Mesenteric fat pad (tissue), 1 donor: ENCODE data around the gene SRSF1. TPM values are rescaled to one million over a fixed set of nuclear protein-coding genes. Genes with fewer than 3 reads are reported as not detected.
"Not testable (repeated sequence)": the region's sequence is repeated elsewhere in the genome, so short reads cannot be mapped to it uniquely, and the experiment has no call there.

Experiments used
- DNase-seq: peaks from one replicate; pipeline ENCODE4 v3.0.0-alpha.2; 2020; ENCODE audit warnings: low spot score
- total RNA-seq: library from RNA; stranded (reverse); fragmentation: NEBNext Ultra II Directional; extraction: Animal tissue kit (Norgen Biotek cat#: 25700); gene quantifications from one replicate; pipeline ENCODE4 v1.2.1, GENCODE V29; 2021
- donor health status: DM: yes; HTN: yes; CAD: no.

The SRSF1 gene
- total RNA-seq, 1 donor from 2014 or later = 167 TPM

GRCh38 chr17:57991537-57991936 is 15.5 kb downstream of the SRSF1 start:
- no peak for DNase-seq

DNA sequence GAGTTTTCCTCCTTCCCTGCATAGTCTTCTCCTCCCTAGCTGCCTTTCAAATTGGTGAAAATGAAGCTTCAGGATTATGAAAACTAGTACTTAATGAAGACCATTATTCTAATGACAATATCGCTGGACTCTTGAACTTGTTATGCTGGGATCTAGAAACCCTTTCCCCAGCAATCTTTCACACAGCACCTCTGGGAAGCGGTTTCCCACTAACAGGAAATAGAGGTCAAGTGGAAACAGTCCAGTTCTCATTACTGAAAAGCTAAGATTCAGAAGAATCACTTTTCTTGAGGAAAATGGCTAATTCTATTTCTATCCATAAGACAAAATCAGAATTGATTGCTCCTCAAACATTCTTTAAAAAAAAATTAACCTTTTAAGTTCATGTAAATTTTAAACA is 17.0 kb downstream of the SRSF1 start:
- DNase-seq = no peak

DNA sequence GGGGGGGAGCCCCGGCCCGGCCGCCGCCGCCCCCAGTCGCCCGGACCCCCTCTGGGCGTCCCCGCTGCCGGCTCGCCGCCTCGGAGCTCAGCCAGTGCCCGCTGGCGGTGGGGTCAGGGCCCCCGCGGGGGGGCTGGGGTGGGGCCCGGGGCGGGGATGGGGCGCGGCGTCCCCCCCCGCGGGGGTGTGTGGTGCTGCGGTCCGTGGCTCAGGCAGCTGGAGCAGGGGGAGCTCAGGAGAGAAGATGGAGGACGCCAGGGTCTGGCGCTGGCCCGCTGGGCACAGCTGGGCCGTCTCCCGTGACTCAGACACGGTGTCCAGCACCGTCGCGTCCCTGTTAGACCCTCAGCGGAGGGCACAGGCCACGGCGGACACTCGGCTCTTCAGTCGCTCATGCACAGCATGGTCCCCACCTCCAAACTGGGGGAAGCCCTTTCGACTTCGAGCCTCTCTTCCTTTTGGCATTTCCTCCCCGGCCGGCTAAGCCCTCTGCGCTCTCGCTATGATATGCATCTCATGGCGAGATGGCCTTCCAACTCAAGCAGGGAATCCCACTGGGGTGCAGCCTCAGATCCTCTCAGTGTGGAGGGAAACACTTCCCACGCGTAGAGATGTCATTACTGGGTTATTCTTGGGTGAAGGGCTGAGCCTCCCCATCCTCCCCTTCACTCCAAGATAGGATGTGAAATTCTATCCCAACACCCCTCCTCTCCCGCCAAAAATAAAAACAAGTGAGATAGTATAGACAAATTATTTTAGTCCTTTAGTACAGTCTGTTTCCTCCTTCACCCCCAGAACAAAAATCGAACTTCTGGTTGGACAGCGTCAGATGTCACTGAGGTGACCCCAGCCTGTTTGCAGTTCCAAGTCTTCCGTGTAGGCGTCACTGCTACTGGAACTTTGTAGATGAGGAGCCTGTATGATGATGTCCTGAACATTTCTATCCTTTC is 18.5 kb downstream of the SRSF1 start:
- no peak for DNase-seq

DNA sequence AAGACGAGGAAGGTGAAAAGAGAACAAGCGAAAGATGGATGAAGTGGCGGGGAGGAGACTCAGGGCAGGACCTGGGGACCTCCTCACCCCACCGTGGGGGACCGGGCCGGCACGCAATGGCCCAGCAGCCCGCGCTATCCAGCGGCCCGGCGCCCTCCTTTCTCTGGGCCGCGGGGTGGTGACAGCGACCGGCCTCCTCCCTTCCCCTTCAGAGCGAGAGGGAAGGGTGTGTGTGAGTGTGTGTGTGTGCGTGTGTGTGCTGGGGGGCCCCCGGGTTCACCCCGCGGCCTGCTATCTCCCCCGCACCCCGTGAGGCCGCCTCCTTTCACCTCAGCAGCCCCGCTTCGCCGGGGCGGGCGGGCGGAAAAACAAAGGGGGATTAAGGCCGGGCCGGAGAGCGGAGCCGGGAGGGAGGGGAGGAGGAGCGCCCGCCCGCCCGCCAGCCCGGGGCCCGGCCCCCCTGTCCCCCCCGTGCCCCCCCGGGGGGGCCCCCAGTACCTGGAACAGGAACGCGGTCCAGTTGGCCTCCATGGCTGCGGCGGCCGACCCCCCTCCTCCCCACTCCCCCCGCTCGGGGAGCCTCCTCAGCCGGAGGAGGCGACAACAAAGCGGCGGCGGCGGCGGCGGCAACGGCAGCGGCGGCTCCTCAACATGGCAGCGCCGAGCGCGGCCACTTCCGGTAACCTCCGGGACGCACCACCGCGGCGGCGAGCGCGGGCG is 19.3 kb downstream of the SRSF1 start, which contains the start of gene VEZF1:
Gene VEZF1 (minus strand): TSS at position 674 of the 720 bp plus-strand sequence. CDS start 143 bp downstream, at position 531.
- DNase-seq = no peak

DNA sequence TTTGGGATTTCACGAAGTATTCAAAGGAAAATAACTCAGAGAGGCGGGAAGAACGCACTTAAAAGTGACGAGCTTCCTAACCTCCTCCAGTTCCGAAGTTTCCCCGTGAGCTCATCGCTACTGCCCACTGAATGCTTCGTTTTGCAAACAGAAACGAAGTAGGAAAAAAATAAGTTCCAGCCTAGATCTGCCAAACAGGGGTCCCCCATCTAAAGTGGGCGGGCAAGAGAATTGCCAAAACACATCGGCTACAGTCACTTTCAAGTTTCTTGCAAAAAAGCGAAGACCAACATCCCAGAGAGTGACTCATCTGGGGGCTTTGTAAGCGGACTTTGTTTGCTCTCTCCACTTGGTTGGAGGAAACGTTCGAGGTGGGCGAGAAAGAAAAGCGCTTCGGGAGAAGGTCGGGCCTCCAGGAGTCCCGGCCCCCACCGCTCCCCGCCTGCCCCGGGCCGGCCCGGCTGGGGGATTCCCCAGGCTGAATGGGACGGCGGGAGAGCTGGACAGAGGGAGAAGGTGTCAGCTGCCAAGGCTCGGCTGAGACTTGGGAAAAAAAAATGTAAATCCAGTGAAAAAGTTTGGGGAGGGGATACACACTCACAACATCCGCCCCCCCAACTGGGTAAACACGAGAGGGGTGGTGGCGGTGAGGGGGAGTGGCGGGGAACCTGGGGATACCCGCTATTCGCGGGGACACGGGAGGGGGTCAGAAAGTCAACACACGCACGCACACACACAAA is 20.0 kb downstream of the SRSF1 start:
- no peak for DNase-seq

- no peak for DNase-seq
These were observed 21.4 kb downstream of the SRSF1 start for GRCh38 chr17:57985675-57985974.

- no peak for DNase-seq
These were observed 21.9 kb downstream of the SRSF1 start for GRCh38 chr17:57984936-57985674.

DNA sequence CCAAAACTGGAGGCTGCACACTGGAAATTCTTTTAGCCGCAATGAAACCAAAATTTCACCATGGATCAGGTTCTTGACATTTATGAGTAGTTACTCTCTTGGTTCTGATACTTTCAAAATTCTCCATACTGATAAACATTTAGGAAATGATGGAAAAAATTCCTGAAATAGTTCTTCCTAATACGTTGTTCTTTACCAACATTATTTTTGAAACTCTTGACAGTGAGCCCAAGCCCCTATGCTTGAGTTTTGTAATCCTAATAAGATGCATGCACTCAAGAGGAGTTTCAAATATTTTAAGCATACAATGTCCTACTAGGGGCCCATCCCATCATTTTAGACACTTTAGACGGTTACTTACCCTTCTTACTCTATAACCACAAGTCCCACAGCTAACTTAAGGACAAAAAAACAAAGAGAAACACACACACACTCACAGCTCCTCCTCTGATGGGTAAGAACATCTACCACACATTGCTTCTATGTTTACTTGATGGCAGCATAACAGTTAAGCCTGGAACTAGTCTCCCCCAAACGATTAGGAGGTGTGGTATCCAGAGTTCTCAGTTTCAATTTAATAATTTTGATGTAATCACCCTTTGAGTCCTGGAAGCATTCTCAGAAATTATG is 22.7 kb downstream of the SRSF1 start:
- no peak for DNase-seq

- no peak for DNase-seq
These were observed 23.6 kb downstream of the SRSF1 start for GRCh38 chr17:57983446-57983845.

DNA sequence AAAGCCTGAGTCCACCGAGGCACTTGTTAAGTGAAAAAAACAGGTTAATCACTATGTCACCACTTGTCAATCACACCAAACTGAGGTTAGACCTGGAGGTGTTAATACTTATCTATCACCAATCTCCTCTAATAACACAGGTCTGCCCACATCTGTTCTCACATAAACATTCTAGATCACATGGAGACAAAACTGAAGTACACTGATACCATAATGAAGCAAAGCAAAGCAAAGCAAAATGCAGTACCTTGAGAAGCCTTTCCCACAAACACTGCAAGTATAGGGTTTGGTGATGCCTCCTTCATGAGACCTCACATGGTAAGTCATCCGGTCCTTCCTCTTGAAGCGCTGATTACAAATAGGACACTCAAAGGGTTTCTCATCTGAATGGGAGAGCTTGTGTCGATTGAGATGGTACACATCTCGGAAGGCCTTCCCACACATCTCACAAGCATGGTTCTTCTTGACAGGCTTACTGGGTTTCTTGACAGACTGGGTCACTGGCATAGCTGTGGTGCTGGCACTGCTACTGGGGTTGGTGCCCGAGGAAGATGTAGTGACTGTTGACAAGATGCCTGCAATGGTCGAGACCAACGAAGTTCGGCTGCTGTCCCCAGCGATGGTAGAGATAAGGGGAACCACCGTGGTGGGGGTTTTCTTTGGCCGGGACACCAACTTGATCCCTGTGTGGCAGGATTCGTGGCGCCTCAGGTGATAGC is 24.4 kb downstream of the SRSF1 start:
- DNase-seq = no peak

DNA sequence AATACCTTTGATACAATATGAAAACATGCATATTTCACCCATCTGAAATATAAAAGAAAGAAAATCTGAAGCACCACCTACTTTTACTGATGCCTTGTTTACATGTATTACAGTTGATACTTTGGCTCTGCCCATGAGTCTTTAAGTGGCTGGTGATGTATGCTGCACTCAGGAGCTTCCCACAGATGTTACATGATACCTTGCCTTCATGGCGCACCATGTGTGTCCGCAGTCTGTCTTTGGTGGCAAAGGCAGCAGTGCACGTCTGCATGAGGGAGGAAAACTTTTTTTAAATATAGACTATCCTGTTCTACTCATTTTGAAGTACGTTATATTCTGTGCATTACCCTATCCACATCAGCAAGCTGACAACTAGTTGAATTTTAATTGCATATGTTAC is 26.5 kb downstream of the SRSF1 start:
- no peak for DNase-seq

GRCh38 chr17:57979076-57979475 is 28.0 kb downstream of the SRSF1 start:
- no peak for DNase-seq

- no peak for DNase-seq
These were observed 30.5 kb downstream of the SRSF1 start for GRCh38 chr17:57976594-57976993.

- no peak for DNase-seq
These were observed 32.0 kb downstream of the SRSF1 start for GRCh38 chr17:57975044-57975443.

DNA sequence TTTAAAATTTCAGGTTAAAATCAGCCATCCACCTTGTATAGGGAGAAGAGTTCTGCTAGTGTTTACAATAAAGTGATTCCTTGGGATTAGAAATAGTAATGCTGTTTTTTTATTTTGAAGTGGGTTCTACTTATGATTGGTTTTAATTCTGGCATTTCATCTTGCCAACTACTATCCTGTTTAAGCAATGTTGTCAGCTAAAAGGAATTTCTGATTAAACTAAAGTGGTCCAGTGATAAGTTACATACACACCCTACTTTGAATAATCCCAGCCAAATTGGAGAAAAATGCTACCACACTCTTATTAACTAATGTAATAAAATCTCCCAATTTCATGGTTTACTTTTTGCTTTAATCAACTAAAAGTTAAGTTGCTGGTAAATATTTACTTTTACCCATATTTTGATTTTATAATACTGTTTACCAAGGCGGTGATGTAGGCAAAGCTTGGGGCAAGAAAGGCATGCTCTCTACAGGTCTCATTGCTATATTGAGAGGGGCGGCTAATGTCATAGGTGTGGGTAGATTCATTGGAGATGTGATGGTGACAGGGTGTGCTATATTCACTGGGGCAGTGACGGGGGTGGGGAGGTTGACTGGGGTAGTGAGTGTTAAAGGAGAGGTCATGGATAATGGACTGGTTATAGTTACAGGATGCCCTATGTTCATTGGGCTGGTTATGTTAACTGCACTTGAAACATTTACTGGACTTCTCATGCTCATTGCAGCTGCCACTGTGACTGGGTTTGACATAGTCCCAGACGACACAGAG is 32.8 kb downstream of the SRSF1 start:
- DNase-seq = not testable (repeated sequence)

- no peak for DNase-seq
These were observed 34.9 kb downstream of the SRSF1 start for GRCh38 chr17:57972151-57972550.

DNA sequence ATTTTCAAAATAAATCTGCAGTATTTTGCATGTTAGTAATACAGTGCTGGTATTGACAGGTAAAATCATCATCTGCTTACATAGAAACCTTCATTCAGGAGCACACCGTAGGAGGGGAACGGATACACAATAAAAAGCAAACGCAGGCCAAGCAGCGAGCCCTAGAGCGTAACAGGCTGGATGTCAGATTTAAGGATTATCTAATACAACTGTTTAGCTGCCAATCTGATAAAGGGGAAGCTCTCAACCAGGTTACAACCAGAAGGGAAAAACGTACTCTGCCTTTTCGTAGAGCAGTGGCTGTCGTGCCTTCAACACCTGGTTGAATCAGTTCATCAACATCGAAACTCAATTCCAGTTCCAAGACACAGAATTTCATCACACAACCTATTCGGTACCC is 35.5 kb downstream of the SRSF1 start:
- DNase-seq = no peak

GRCh38 chr17:57970710-57971109 is 36.3 kb downstream of the SRSF1 start:
- no peak for DNase-seq

- DNase-seq = no peak
These were observed 38.6 kb downstream of the SRSF1 start for GRCh38 chr17:57968456-57968855.
